ENCODE results near the gene LPCAT1. TPM values are rescaled to one million over a fixed set of nuclear protein-coding genes. Genes with fewer than 3 reads are reported as not detected.

Gene LPCAT1
- total and polyA plus RNA-seq, 2 of the 4 experiments (the other 2 are of a cell fraction) = 17.7 to 33.6 TPM

- Histone ChIP-seq H3K18ac (ENCODE audit: low read depth, low read length) (no peak overlapping the region), H3K9me3 (ENCODE audit: control insufficient read depth, insufficient read depth, low read length) (no peaks in the 10 kb centered on the region), H3K23ac (ENCODE audit: low read depth, low read length) (no peak overlapping the region), H2AK9ac (replicated peaks; ENCODE audit: low read depth, low read length, poor library complexity) (no peak overlapping the region), H3K9me1 (ENCODE audit: insufficient read depth, low read length) (peaks cover 3% of the 10 kb centered on the region; the same call in 1 of the 2 replicates), H4K8ac (ENCODE audit: low read depth in 2 of 2, low read length in 2 of 2) (no peak overlapping the region), H2AK5ac (ENCODE audit: low read depth, low read length) (no peak overlapping the region), H3K27ac (ENCODE audit: insufficient read depth, low read length) (no peak overlapping the region), H2BK5ac (ENCODE audit: low read depth, low read length, poor library complexity, severe bottlenecking) (no peak overlapping the region), H4K91ac (ENCODE audit: insufficient read depth, low read depth, low read length) (no peak overlapping the region), H3K4me1 (ENCODE audit: control insufficient read depth, insufficient read depth, low read length) (no peaks in the 10 kb centered on the region), H4K5ac (ENCODE audit: low read depth, low read length) (no peak overlapping the region), H3K27me3 (ENCODE audit: control insufficient read depth, insufficient read depth, low read length) (no peaks in the 10 kb centered on the region), H3K4ac (ENCODE audit: low read depth, low read length) (no peak overlapping the region), H2BK15ac (ENCODE audit: low read depth, low read length) (no peak overlapping the region), H3K4me3 (ENCODE audit: insufficient read depth, low read depth, low read length) (no peak overlapping the region), H2AFZ (replicated peaks; ENCODE audit: low read length, poor library complexity) (no peak overlapping the region), H2BK120ac (ENCODE audit: low read depth, low read length) (no peak overlapping the region), H4K20me1 (ENCODE audit: insufficient read depth, low read length) (peaks cover 25% of the 10 kb centered on the region), H3K9ac (ENCODE audit: low read depth, low read length) (no peak overlapping the region), H3K79me1 (ENCODE audit: low read depth in 1 of 2, low read length in 2 of 2) (peaks cover 4 to 5% of the 10 kb centered on the region in 2 experiments; a peak in 3 of 4 replicates), H3K56ac (ENCODE audit: extremely low read depth, insufficient read depth, low read length) (no peak overlapping the region), H2BK20ac (ENCODE audit: low read depth, low read length) (no peak overlapping the region), H3K4me2 (ENCODE audit: low read depth, low read length) (no peak overlapping the region), H3K36me3 (ENCODE audit: control insufficient read depth, insufficient read depth, low read length) (peaks cover 61% of the 10 kb centered on the region), H3K14ac (replicated peaks; ENCODE audit: low read depth, low read length) (no peak overlapping the region)
- ChIA-PET CTCF (no interaction called here), POLR2A (ENCODE audit: unreplicated experiment) (no interaction called here)
- ATAC-seq (ENCODE audit: low read depth) = no peak
- TF ChIP-seq SMC3 (IDR thresholded peaks at IDR 0.05; ENCODE audit: low read depth, low read length) = no peak
- no peak for TF ChIP-seq MAFK (IDR thresholded peaks at IDR 0.05; ENCODE audit: low read depth, low read length)
- TF ChIP-seq FOS (IDR thresholded peaks at IDR 0.05; ENCODE audit: low read depth, low read length) = no peak
- TF ChIP-seq, protein P1, sequence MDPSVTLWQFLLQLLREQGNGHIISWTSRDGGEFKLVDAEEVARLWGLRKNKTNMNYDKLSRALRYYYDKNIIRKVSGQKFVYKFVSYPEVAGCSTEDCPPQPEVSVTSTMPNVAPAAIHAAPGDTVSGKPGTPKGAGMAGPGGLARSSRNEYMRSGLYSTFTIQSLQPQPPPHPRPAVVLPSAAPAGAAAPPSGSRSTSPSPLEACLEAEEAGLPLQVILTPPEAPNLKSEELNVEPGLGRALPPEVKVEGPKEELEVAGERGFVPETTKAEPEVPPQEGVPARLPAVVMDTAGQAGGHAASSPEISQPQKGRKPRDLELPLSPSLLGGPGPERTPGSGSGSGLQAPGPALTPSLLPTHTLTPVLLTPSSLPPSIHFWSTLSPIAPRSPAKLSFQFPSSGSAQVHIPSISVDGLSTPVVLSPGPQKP (IDR thresholded peaks at IDR 0.05; ENCODE audit: borderline replicate concordance, low read depth, low read length) = no peak
- TF ChIP-seq, protein P2, sequence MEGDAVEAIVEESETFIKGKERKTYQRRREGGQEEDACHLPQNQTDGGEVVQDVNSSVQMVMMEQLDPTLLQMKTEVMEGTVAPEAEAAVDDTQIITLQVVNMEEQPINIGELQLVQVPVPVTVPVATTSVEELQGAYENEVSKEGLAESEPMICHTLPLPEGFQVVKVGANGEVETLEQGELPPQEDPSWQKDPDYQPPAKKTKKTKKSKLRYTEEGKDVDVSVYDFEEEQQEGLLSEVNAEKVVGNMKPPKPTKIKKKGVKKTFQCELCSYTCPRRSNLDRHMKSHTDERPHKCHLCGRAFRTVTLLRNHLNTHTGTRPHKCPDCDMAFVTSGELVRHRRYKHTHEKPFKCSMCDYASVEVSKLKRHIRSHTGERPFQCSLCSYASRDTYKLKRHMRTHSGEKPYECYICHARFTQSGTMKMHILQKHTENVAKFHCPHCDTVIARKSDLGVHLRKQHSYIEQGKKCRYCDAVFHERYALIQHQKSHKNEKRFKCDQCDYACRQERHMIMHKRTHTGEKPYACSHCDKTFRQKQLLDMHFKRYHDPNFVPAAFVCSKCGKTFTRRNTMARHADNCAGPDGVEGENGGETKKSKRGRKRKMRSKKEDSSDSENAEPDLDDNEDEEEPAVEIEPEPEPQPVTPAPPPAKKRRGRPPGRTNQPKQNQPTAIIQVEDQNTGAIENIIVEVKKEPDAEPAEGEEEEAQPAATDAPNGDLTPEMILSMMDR (conservative IDR thresholded peaks at IDR 0.05; ENCODE audit: low read depth, low read length) = no peak
- TF ChIP-seq USF2 (IDR thresholded peaks at IDR 0.05; ENCODE audit: low read depth, low read length) = no peak
- TF ChIP-seq BHLHE40 (IDR thresholded peaks at IDR 0.05; ENCODE audit: low read depth, low read length) = no peak
- no peak for TF ChIP-seq NFE2L2 (IDR thresholded peaks at IDR 0.05; ENCODE audit: low read depth, low read length)
- TF ChIP-seq MXI1 (IDR thresholded peaks at IDR 0.05; ENCODE audit: borderline replicate concordance, low read depth, low read length) = no peak
- TF ChIP-seq MAZ (IDR thresholded peaks at IDR 0.05; ENCODE audit: borderline replicate concordance, low read depth, low read length) = no peak
- TF ChIP-seq RAD21 (IDR thresholded peaks at IDR 0.05; ENCODE audit: low read length) = no peak
- no peak for TF ChIP-seq CEBPB (IDR thresholded peaks at IDR 0.05; ENCODE audit: low read depth, low read length)
- TF ChIP-seq CHD1 (IDR thresholded peaks at IDR 0.05; ENCODE audit: low read depth, low read length) = no peak
- no peak for TF ChIP-seq RCOR1 (IDR thresholded peaks at IDR 0.05; ENCODE audit: insufficient replicate concordance, low read length)
- TF ChIP-seq RFX5 (IDR thresholded peaks at IDR 0.05; ENCODE audit: low read depth, low read length) = no peak
- no peak for TF ChIP-seq POLR2A (IDR thresholded peaks at IDR 0.05; ENCODE audit: low read depth, low read length)
- WGBS, 2 experiments (ENCODE audit: extremely low coverage in 2 of 2, insufficient read length in 1 of 2) = 98% methylated on average over 10 of the region's 12 CpGs; no CpG with 5 or more reads in 1 of the 2 experiments
- BruUV-seq (replicated peaks) = no TSS peak
- DNase-seq = no peak
- in situ Hi-C loops (cut with MboI; ENCODE audit: low sequenced_read_pairs) = loop anchor here (10.0 kb wide), 1 partner anchor 163 kb away; no protein-coding TSS in a partner anchor
- intact Hi-C loops (cut with micrococcal nuclease) = no loop called here
- dilution Hi-C loops (cut with HindIII; ENCODE audit: low sequenced_read_pairs, unreplicated experiment) = no loop called here
Observed at GRCh38 chr5:1481959-1482331, 41.8 kb downstream of the LPCAT1 start.

All from IMR-90 (cell line).